HG03159 (cell line): ENCODE measurements around the gene TOMM6.
"Not testable (repeated sequence)": the region's sequence is repeated elsewhere in the genome, so short reads cannot be mapped to it uniquely, and the experiment has no call there.

Experiments used
- ATAC-seq: cut with Tn5 transposase; IDR thresholded peaks from one replicate; pipeline ENCODE4 v1.9.1; 2021; ENCODE audit warnings: mild to moderate bottlenecking, moderate library complexity; ENCODE audit not compliant: unreplicated experiment

The TOMM6 gene

GRCh38 chr6:41783106-41783780 is 4.3 kb upstream of the TOMM6 start:
- no peak for ATAC-seq

DNA sequence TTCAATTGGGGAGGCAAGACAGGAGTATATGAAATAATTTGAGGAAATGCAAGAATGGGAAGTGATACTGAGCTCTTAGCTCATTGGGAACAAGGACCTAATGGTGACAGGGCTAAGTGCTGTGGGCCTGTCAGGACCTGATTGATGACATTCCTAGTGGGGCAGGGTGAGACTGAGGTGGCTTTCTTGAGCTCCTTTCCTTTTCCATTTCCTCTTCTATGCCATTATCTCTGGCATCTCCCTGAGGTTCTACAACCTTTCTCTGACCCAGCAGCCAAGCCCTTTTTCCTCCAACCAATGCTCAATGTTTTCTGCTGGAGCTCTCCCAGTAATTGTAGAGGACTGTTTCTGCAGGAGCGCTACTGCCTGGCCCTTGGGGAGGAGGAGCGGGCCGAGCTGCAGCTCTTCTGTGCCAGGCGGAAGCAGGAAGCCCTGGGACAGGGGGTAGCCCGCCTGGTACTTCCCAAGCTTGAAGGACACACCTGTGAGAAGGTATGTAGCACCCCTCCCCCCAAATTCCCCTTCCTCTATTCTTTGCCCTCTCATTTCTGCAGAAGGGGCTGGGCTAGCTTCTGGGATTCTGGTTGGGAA is 2.8 kb upstream of the TOMM6 start:
- ATAC-seq = no peak

DNA sequence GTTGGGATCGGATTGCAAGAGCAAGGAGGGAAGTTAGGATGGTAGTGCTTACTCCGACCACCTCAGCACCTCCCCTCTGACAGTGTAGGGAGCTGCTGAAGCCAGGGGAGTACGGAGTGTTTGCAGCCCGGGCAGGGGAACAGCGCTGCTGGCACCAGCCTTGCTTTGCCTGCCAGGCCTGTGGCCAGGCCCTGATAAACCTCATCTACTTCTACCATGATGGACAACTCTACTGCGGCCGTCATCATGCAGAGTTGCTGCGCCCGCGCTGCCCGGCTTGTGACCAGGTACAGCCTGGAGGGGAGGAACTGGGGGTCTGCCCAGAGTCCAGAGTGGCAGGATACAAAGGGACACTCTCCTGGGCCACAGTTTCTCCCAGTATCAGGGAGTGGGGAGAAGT is 2.2 kb upstream of the TOMM6 start:
- no peak for ATAC-seq

- no peak for ATAC-seq
Observed at GRCh38 chr6:41785689-41786450, 1.6 kb upstream of the TOMM6 start.

DNA sequence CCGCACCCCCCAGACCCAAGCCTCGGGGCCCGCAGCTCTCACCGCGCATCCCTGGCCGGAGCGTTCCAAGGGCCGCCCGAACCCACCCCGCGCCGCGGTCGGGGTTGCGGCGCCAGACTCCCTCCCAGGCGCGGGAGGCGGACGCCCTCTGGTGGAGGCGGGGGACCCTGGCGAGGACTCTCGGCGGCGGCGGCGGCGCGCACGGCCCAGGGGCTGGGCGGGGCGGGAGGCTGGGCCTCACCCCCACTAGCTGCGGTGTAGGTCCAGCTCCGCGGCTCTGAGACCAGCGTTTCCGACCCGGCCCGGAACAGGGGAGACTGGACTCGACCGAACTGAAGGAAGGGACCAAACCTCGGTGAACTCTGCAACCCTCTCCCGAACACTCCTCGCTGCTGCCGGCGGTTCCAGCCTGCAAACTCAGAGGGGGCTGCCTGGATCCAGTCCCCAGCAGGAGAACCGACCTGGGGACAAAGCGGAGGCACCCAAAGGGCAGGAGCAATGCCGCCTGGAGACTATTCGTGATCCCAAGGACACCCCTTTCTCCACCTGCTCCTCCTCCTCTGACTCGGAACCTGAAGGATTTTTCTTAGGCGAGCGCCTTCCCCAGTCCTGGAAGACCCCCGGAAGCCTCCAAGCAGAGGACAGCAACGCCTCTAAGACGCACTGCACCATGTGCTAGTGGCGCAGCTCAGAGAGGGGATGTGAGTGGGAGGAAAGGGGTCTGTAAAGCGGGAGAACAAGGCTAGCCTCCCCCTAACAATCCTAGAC is 859 bp upstream of the TOMM6 start:
- ATAC-seq = peak; percentile 49

- ATAC-seq = no peak
Observed at GRCh38 chr6:41789390-41789724, 1.9 kb downstream of the TOMM6 start.

GRCh38 chr6:41790045-41790444 is 2.6 kb downstream of the TOMM6 start:
- no peak for ATAC-seq

- ATAC-seq = no peak
Observed at GRCh38 chr6:41791305-41791704, 3.8 kb downstream of the TOMM6 start.

DNA sequence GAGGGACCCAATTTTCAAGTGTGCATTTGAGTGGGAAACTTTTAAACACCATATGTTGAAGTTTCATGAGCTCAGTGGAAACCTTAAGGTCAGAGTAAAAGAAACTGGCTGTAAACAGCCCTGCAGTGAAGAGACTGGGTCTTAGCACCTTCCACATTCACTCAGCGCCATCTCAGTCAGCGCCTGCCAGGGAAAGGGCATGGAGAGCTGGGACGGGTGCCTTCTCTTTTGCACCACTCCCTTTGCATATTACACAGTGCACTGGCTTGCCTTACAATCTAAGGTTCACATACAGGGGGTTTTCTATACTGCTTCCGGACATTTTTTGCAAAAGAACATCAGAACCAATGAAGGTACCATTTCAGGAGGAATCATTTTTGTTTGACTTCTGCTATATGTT is 4.5 kb downstream of the TOMM6 start:
- no peak for ATAC-seq

- no peak for ATAC-seq
Observed at GRCh38 chr6:41796474-41796873, 9.0 kb downstream of the TOMM6 start.

DNA sequence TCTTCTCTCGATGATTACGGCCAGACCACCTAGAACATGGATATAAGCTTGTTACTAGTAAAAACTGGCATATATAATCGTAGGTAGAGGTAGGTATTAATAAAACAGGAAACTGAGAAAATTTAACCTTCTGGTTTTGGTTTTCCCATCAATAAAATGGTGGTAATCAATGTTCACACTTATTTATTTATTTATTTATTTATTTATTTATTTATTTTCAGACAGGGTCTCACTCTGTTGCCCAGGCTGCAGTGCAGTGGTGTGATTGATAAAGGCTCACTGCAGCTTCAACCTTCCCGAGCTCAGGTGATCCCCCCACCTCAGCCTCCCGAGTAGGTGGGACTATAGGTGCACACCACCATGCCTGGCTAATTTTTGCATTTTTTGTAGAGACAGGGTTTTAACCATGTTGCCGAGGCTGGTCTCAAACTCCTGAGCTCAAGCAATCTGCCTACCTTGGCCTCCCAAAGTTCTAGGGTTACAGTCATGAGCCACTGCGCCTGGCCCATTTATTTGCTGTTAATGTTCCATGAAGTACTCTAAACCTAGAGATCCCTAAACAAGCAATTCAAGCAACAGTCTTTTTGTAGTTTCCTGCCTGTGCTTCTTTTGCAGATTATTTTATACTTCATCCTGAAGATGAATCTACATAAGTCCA is 11.5 kb downstream of the TOMM6 start:
- ATAC-seq = no peak

DNA sequence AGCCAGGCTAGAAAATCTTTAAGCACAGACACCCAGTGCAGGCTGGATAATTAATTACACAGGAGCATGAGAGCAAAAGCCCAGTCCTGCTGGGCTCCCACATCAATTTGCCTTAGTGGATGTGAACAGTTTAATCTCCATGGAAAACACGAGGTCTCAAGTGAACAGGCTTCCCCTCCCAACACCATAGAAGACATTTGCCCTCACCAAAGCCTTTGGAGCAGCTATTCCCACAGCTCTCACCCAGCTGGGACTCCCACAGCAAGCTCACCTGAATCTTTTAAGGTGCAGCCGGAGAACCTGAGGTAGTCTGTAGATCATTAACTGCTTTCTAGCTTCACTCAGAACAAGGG is 12.0 kb downstream of the TOMM6 start:
- ATAC-seq = no peak

- ATAC-seq = no peak
Observed at GRCh38 chr6:41801380-41801779, 13.9 kb downstream of the TOMM6 start.

DNA sequence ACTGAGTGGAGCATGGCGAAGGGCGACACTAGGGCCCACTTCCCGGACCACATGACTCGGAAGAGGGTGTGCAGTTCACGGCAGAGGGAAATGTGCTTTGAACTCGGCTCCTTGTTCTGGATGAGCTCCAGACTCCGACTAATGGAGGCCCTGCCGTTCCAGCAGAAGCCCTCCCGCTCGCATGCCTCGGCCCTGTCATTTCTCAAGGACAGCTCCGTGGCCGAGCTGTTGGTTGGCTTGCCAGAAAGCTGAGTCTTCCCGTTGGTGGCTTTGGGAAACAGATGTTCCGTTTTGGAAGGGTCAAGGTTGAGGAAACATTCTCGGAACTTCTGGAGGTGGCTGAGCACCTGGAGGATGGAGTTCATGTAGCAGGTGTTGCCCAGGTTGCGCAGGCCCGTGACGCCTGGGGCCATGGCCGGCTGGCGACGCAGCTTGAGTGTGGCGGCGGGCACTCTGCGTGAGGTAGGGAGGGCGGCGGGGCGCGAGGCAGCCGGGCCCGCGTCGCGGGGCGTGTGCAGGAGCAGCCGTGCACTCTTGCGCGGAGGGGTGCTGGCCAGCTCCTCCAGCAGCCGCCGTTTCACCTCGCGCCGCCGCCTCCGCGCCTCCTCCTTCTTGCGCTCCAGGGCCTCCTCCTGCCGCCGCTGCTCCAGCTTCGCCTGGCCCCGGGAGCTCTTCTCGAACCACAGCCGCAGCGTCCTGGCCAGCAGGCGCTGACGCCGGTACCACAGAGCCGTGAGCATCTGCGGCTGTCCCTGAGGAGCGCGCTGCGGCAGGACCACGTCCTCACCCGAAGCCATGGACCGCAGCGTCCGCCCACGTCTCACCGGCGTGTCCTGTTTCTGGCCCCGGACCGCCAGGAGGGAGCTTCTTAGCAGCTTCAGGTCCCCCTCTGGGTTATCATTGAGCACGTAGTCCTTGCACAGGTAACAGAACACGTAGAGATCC is 18.6 kb downstream of the TOMM6 start:
- no peak for ATAC-seq

GRCh38 chr6:41811095-41811494 is 23.6 kb downstream of the TOMM6 start:
- ATAC-seq = no peak

GRCh38 chr6:41811946-41812345 is 24.5 kb downstream of the TOMM6 start:
- not testable (repeated sequence) for ATAC-seq

GRCh38 chr6:41813469-41813868 is 26.0 kb downstream of the TOMM6 start:
- no peak for ATAC-seq

DNA sequence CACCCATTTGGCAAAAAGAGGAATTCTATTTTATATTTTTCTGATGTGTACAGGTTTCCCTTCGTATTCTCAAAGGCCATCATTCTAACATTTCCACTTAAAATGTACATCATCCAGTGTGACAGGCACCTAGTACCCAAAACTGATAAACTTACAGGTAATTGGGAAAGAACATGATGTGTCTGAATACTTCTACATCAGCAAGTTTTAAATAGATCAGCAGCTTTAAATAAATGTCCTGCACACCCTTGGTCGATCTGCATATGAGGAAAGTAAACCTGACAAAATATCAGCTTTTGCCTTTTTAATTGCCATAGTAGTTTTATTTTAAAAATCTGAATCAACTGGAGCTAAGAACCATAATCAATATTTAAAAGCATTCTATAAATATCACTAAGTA is 26.5 kb downstream of the TOMM6 start:
- ATAC-seq = no peak

GRCh38 chr6:41814629-41815028 is 27.1 kb downstream of the TOMM6 start:
- ATAC-seq = no peak

DNA sequence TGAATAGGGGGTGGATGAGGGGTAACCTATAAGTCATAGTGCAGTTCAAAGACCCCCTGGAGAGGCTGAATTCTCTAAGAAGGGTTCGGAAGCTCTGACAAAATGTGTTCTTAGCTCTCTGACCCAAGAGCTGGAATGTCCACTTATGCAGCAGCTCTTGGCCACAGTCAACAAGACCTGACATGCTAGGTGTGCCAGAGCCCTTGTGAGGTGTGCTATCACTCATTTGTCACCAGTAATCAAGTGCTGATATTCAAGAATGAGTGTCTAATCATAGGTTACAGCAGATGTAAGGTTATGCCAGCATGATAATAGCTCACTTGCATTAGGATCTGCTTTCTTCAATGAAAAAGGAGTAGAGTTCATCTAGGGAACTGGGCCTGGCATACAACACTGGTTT is 28.1 kb downstream of the TOMM6 start:
- ATAC-seq = no peak
